BJ (cell line): ENCODE results near the gene TMEM89. TPM values are rescaled to one million over a fixed set of nuclear protein-coding genes. Genes with fewer than 3 reads are reported as not detected.
A peak's percentile ranks its signal among the peaks of the same experiment; 100 is the strongest.

Source experiments
- CTCF ChIA-PET: fragments of 350-600 bp; formaldehyde crosslinking; extraction: SDS; loops from one replicate; lab custom pipeline; 2021; ENCODE audit warnings: antibody characterized with exemption, inconsistent platforms; lab: Yijun Ruan, JAX
- POLR2A ChIA-PET: fragments of 300-600 bp; sonication (Branson Sonifier 250); formaldehyde crosslinking; extraction: SDS; loops from one replicate; lab custom pipeline; 2021; ENCODE audit warnings: antibody characterized with exemption; lab: Charles Lee
- DNase-seq: peaks from one replicate; pipeline ENCODE4 v3.0.0-alpha.2; 2011; ENCODE audit warnings: low read depth
- H3K27me3 ChIP-seq: 2 replicates; pipeline ENCODE4 v1.6.0; 2011; ENCODE audit warnings: low read length; ENCODE audit not compliant: control insufficient read depth, insufficient read depth
- H3K36me3 ChIP-seq: 2 replicates; pipeline ENCODE4 v1.5.1; 2011; ENCODE audit warnings: low read length; ENCODE audit not compliant: control insufficient read depth, insufficient read depth
- H3K4me3 ChIP-seq: 2 replicates; pipeline ENCODE4 v1.5.1; 2011; ENCODE audit warnings: low read depth, mild to moderate bottlenecking, control low read depth, low read length
- CTCF ChIP-seq: IDR thresholded peaks from 2 replicates; pipeline ENCODE4 v1.5.1; 2011; ENCODE audit warnings: low read depth, mild to moderate bottlenecking, control low read depth, inconsistent platforms, low read length, moderate library complexity; ENCODE audit not compliant: insufficient read depth
- polyA plus RNA-seq: library from polyadenylated mRNA; depleted of rRNA; stranded (reverse); fragments of >200 nt; gene quantifications from 2 replicates; pipeline ENCODE4 v1.2.3, GENCODE V29; 2011

TMEM89 gene
- polyA plus RNA-seq, 1 experiment = not detected

- Histone ChIP-seq H3K4me3 (no peak overlapping the region), H3K36me3 (peaks cover 32% of the 10 kb centered on the region), H3K27me3 (no peaks in the 10 kb centered on the region)
- TF ChIP-seq CTCF = no peak
- no peak for DNase-seq
- POLR2A ChIA-PET = no interaction called here
- CTCF ChIA-PET = interaction anchor here (0.9 to 5.4 kb wide), 4 partner anchors 11 to 38 kb away, joined by 3 to 43 read pairs (median 10); partner anchors contain the start of gene SLC26A6
Measured at GRCh38 chr3:48596676-48597407, 24.7 kb downstream of the TMEM89 start.

DNA sequence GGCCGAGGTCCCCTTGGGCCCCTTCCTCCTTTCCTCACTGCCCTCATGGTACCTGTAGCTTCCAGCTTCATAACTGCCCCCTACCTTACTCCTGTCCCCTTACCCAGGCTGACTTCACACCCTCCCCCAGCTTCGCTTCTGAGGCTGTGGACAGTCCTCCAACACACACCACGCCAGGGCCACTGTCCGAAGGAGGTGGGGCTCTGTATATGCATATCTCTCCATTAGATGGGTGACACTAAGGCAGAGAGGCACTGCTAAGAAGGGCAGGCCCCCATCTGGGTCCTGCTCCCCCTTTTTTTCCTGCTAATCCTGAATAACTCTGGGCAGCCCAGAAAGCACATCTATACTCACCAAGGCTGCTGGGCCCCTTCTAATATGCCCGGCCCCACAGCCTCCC lies 25.4 kb downstream of the TMEM89 start:
- peaks cover 33% of the 10 kb centered on the region for H3K36me3 ChIP-seq
- ChIA-PET CTCF (interaction anchor here (0.9 to 5.4 kb wide), 3 partner anchors 12 to 39 kb away, joined by 3 to 43 read pairs (median 15); partner anchors contain the start of gene SLC26A6), POLR2A (no interaction called here)
- no peak for TF ChIP-seq CTCF
- H3K4me3 ChIP-seq = no peak overlapping the region
- no peaks in the 10 kb centered on the region for H3K27me3 ChIP-seq
- no peak for DNase-seq

GRCh38 chr3:48595526-48596121 lies 25.9 kb downstream of the TMEM89 start:
- CTCF ChIA-PET = interaction anchor here (0.6 to 5.4 kb wide), 4 partner anchors 13 to 40 kb away, joined by 3 to 43 read pairs (median 10); partner anchors contain the start of gene SLC26A6

GRCh38 chr3:48595075-48595525 lies 26.5 kb downstream of the TMEM89 start, which contains the start of gene COL7A1:
Gene COL7A1, minus strand, starts transcription at chr3:48595329. Its CDS starts 170 bp downstream, at chr3:48595159.
- CTCF ChIA-PET = interaction anchor here (0.7 to 5.4 kb wide), 2 partner anchors 13 to 35 kb away, joined by 3 to 43 read pairs; no protein-coding TSS in a partner anchor
- no peaks in the 10 kb centered on the region for H3K27me3 ChIP-seq
- no peak for DNase-seq
- peak within 1 kb of the TSS; percentile 61 for H3K4me3 ChIP-seq
- H3K36me3 ChIP-seq = peaks cover 30% of the 10 kb centered on the region
- POLR2A ChIA-PET = no interaction called here
- TF ChIP-seq CTCF = no peak

More at GRCh38 chr3:48595526-48596121, 25.9 kb downstream of the TMEM89 start:
- POLR2A ChIA-PET = no interaction called here
- H3K36me3 ChIP-seq = peaks cover 31% of the 10 kb centered on the region
- DNase-seq = peak; percentile 80
- H3K27me3 ChIP-seq = no peaks in the 10 kb centered on the region
- no peak for TF ChIP-seq CTCF
- H3K4me3 ChIP-seq = peak overlapping the region; percentile 61; the same call in 1 of the 2 replicates

DNA sequence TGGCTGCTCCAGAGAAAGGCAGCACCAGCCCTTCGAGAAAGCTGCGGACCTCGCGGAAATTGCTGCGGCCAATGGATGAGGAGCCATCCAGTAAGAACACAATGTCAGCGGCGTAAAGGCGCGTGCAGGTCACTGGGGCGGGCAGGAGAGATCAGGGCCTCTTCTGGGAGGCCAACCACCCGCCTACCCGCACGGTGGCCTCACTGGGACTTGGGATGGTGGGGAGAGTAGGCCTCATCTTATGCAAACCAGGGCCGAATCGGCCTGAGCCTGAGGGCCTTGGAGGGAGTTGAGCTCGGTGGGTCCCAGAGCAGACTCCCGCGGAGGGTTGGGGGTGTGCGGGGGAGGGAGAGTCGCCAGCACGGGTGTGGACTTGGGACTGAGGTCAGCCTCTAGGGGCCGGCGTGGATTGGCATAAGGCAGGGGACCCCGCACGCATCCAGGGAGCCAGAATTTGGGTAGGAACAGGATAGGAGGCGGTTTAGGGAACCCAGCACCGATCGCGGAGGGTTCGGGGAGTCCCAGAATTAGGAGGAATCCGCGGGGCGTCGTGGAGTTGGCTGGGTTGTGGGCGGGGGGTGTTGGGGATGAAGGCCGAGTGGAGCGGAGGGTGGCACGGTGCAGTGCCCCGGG lies 27.0 kb downstream of the TMEM89 start:
- POLR2A ChIA-PET = no interaction called here
- TF ChIP-seq CTCF = 0 out of 2 replicates have a peak, but pooled peaks have one; percentile 4
- CTCF ChIA-PET = interaction anchor here (0.6 to 5.4 kb wide), 3 partner anchors 13 to 42 kb away, joined by 3 to 43 read pairs (median 3); no protein-coding TSS in a partner anchor

More for the DNA sequence above, 27.0 kb downstream of the TMEM89 start:
- peak overlapping the region; percentile 61 for H3K4me3 ChIP-seq
- peaks cover 28% of the 10 kb centered on the region for H3K36me3 ChIP-seq
- no peak for DNase-seq
- no peaks in the 10 kb centered on the region for H3K27me3 ChIP-seq
